ENCODE data around the gene CRYGB. TPM values are rescaled to one million over a fixed set of nuclear protein-coding genes. Genes with fewer than 3 reads are reported as not detected.

Gene CRYGB
- total RNA-seq (2014; rRNA removed; shearing (Covaris generic)) (not detected in 2 replicates), total RNA-seq (2022) (not detected in 2 replicates), Bru-seq, nascent RNA (not detected), BruChase-seq, experiment 1, labeled RNA remaining after a 6-hour chase (not detected), BruChase-seq, experiment 2, labeled RNA remaining after a 2-hour chase (not detected)
- long read RNA-seq = 0 reads

- Histone ChIP-seq H4K20me1 (ENCODE audit: insufficient read depth, low read length) (no peaks in the 10 kb centered on the region), H2AFZ (ENCODE audit: low read length) (no peak within 1 kb of the TSS), H3K36me3 (ENCODE audit: insufficient read depth, low read length) (no peaks in the 10 kb centered on the region), H3K9me3 (ENCODE audit: low read length) (no peaks in the 10 kb centered on the region), H3K27ac (ENCODE audit: low read depth, low read length, poor library complexity, severe bottlenecking) (no peak within 1 kb of the TSS), H3K4me3 (ENCODE audit: low read depth, low read length, poor library complexity, severe bottlenecking) (no peak within 1 kb of the TSS), H3K4me1 (ENCODE audit: insufficient read depth, low read length, poor library complexity, severe bottlenecking) (no peaks in the 10 kb centered on the region), H3K79me2 (ENCODE audit: insufficient read depth, low read depth, low read length) (no peaks in the 10 kb centered on the region), H3K9me2 (ENCODE audit: insufficient read depth, low read length) (no peaks in the 10 kb centered on the region), H3K4me2 (ENCODE audit: low read length) (no peak within 1 kb of the TSS)
- intact Hi-C loops (cut with micrococcal nuclease; ENCODE audit: unreplicated experiment) = no loop called here
- ChIA-PET POLR2A (no interaction called here), CTCF (ENCODE audit: unreplicated experiment) (no interaction called here)
- no peak for DNase-seq (ENCODE audit: low spot score)
- BruUV-seq (replicated peaks) = no TSS peak
- TF ChIP-seq EZH2phosphoT487 (IDR thresholded peaks at IDR 0.05; ENCODE audit: borderline replicate concordance, low read depth, low read length) (no peak), CTCF (conservative IDR thresholded peaks at IDR 0.05; ENCODE audit: low read length) (no peak)
Observed at GRCh38 chr2:208146006-208146405, at the start of gene CRYGB. TSS of gene CRYGB (minus strand) at chr2:208146158. CDS start at chr2:208146120, 38 bp downstream.

- CTCF ChIA-PET (ENCODE audit: unreplicated experiment) = no interaction called here
- Histone ChIP-seq H3K9me3 (ENCODE audit: low read length) (no peaks in the 10 kb centered on the region), H3K4me1 (ENCODE audit: insufficient read depth, low read length, poor library complexity, severe bottlenecking) (no peaks in the 10 kb centered on the region), H2AFZ (ENCODE audit: low read length) (no peak overlapping the region), H3K9me2 (ENCODE audit: insufficient read depth, low read length) (no peaks in the 10 kb centered on the region), H3K79me2 (ENCODE audit: insufficient read depth, low read depth, low read length) (no peaks in the 10 kb centered on the region), H3K36me3 (ENCODE audit: insufficient read depth, low read length) (no peaks in the 10 kb centered on the region), H4K20me1 (ENCODE audit: insufficient read depth, low read length) (no peaks in the 10 kb centered on the region), H3K27ac (ENCODE audit: low read depth, low read length, poor library complexity, severe bottlenecking) (no peak overlapping the region), H3K4me2 (ENCODE audit: low read length) (no peak overlapping the region), H3K4me3 (ENCODE audit: low read depth, low read length, poor library complexity, severe bottlenecking) (no peak overlapping the region)
- intact Hi-C loops (cut with micrococcal nuclease; ENCODE audit: unreplicated experiment) = no loop called here
- no TSS peak for BruUV-seq (replicated peaks)
- no peak for TF ChIP-seq EZH2phosphoT487 (IDR thresholded peaks at IDR 0.05; ENCODE audit: borderline replicate concordance, low read depth, low read length)
- no peak for TF ChIP-seq CTCF (conservative IDR thresholded peaks at IDR 0.05; ENCODE audit: low read length)
- DNase-seq (ENCODE audit: low spot score) = no peak
- POLR2A ChIA-PET = no interaction called here
Observed at GRCh38 chr2:208195531-208195930, 49.6 kb upstream of the CRYGB start.

- Histone ChIP-seq H3K4me1 (ENCODE audit: insufficient read depth, low read length, poor library complexity, severe bottlenecking) (no peaks in the 10 kb centered on the region), H3K79me2 (ENCODE audit: insufficient read depth, low read depth, low read length) (no peaks in the 10 kb centered on the region), H3K4me2 (ENCODE audit: low read length) (no peak overlapping the region), H3K36me3 (ENCODE audit: insufficient read depth, low read length) (no peaks in the 10 kb centered on the region), H3K9me3 (ENCODE audit: low read length) (no peaks in the 10 kb centered on the region), H3K27ac (ENCODE audit: low read depth, low read length, poor library complexity, severe bottlenecking) (no peak overlapping the region), H4K20me1 (ENCODE audit: insufficient read depth, low read length) (no peaks in the 10 kb centered on the region), H2AFZ (ENCODE audit: low read length) (no peak overlapping the region), H3K4me3 (ENCODE audit: low read depth, low read length, poor library complexity, severe bottlenecking) (no peak overlapping the region), H3K9me2 (ENCODE audit: insufficient read depth, low read length) (no peaks in the 10 kb centered on the region)
- intact Hi-C loops (cut with micrococcal nuclease; ENCODE audit: unreplicated experiment) = no loop called here
- POLR2A ChIA-PET = no interaction called here
- no peak for DNase-seq (ENCODE audit: low spot score)
- TF ChIP-seq EZH2phosphoT487 (IDR thresholded peaks at IDR 0.05; ENCODE audit: borderline replicate concordance, low read depth, low read length) (no peak), CTCF (conservative IDR thresholded peaks at IDR 0.05; ENCODE audit: low read length) (no peak)
- no TSS peak for BruUV-seq (replicated peaks)
- CTCF ChIA-PET (ENCODE audit: unreplicated experiment) = no interaction called here
Observed at GRCh38 chr2:208192611-208193236, 46.8 kb upstream of the CRYGB start.

Data from OCI-LY7 (cell line).